IPS-NIHi11 (cell line): Measurements from ENCODE around the gene AACS.

Experiments
- DNase-seq: peaks from one replicate; pipeline ENCODE4 v3.0.0; 2012; ENCODE audit warnings: mixed read lengths, low spot score

Gene AACS

GRCh38 chr12:125152463-125152862, 87.2 kb downstream of the AACS start:
- no peak for DNase-seq

- no peak for DNase-seq
These were observed 90.1 kb downstream of the AACS start for GRCh38 chr12:125155366-125155765.

DNA sequence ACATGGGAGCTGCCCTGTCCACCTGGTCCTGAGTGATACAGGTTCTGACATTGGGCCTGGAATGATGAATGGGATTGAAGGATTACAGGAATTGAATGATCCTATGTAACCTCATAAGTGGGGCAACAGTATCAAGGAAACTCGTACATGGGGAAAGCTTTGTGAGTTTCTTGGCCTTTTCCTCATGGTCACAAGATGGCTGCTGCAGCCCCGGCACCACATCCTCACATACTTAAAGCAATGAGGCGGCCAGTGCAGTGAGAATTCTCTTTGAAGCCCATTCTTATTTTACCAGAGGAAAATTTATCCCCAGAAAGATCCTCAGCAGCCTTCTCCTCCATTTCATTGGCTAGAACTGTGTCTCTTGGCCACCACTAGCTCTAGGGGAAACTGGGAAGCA, 91.9 kb downstream of the AACS start:
- DNase-seq: no peak

- peak; percentile 60 for DNase-seq
These were observed 94.5 kb downstream of the AACS start for GRCh38 chr12:125159702-125160101.

DNA sequence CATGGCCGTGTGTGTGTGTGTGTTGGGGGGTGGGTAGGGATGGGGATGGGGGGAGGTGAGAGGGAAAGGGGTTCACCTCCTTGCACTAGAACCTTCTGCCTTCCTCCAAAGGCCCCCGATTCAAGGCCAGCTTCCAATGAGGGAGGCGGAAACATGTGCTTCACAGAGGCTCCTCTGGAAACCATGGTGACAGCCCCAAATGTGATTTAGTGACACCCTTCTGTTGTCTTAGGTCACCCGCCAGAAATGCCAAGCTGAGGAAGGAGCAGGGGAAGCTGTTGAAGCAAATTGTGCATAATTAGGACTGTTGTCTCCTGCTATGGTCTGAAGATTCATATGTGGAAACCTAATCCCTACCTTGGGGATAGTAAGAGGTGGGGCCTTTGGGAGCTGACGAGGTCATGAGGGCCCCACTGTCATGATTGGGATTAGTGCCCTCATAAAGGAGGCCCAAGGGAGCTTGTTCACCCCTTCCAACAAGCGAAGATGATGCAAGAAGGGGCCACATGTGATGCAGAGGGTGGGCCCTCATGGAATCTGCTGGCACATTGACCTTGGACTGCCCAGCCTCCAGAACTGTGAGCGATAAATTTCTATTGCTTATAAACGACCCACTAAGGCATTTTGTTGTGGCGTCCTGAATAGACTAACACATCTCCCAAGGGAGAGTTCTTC, 95.2 kb downstream of the AACS start:
- DNase-seq: no peak

GRCh38 chr12:125161712-125162022, 96.4 kb downstream of the AACS start:
- DNase-seq: no peak

DNA sequence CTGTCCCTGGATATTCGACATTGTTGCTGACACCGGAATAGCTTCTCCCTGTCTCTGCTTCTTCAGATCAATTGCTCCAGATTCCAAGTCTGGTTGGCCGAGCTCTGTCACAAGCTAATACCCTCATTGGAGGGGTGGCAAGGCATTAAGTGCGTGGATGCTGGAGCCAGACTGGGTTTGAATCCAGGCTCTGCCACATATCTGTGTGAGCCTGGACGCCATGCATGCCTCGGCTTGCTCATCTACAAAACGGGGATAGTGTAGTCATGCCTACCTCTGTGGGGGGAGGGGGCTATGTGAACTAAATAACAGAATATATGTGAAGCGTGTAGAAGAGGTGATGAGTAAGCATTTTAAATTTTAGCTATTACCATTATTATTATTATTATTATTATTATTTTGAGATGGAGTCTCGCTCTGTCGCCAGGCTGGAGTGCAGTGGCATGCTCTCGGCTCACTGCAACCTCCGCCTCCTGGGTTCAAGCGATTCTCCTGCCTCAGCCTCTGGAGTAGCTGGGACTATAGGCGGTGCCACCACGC, 97.3 kb downstream of the AACS start:
- no peak for DNase-seq

DNA sequence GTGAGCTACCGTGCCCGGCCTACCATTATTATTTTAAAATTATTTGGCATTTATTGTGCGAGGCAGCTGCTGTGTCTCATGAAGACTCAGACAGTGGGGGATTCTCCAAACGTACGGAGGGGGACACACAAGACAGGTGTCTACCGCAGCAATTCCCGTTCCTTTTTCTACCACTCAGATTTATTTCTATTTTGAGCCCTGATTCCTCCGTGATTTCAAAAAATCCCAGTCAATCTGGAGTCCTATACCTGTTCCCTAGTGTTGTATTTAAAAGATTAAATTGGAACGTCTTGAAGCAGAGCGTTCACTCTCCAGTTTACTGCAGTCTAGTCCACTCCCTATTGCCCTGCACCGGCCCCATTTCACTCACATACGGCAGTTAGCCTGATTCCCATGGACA, 97.9 kb downstream of the AACS start:
- DNase-seq: no peak

GRCh38 chr12:125164541-125164940, 99.3 kb downstream of the AACS start:
- DNase-seq: no peak

GRCh38 chr12:125166041-125166440, 100.8 kb downstream of the AACS start:
- no peak for DNase-seq

- DNase-seq: no peak
These were observed 102.4 kb downstream of the AACS start for GRCh38 chr12:125167658-125168057.

DNA sequence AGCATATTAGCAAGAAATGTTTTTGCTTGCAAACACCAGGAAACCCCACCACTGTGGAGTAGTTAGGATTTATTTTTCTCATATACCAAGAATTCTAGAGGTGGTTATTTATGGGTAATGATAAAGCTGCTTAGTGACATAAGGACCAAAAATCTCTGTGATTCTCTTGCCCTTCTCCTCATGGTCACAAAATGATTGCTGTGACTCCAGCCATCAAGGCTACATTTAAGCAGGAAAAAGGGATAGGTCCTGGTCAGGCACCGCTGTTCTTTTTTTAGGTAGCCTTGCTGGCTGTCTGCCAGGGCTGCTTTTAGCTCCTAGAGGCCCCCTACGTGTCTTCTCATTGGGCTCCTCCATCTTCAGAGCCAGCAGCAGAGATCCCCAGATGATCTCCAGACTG, 104.2 kb downstream of the AACS start:
- no peak for DNase-seq

DNA sequence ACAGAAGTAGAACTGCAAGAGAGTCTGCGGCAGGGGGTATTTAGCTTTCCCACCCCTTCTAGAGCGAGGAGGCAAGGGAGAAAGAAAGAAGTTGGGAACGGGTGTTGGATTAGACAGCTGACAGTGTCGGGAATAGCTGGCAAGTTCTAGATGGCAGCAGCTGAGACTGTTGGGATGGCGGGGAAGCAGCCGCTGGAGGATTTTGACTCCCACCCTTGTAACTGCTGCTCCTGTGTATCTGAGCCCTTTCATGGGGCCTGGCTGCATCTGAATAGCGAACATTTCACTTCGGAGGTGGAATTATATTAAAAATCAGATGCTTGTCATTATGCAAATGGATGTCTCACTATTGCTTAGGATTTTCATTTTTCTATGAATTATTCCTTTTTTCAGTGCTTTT, 104.6 kb downstream of the AACS start:
- no peak for DNase-seq

DNA sequence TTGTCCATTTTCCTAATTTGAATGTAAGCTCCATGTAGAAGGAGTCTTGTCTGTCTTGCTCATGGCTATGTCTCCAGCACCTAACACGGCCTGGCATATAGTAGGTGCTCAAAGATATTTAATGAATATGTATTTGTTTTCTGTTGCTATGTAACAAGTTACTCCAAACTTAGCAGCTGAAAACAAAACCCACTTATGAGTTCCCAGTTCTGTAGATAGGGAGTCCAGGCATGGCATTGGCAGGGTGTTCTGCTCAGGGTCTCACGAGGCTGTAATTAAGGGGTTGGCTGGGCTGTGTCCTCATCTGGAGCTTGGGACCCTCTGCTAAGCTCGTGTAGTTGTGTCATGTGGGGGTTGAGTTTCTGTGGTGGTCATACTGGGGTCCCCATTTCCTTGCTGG, 106.0 kb downstream of the AACS start:
- no peak for DNase-seq

DNA sequence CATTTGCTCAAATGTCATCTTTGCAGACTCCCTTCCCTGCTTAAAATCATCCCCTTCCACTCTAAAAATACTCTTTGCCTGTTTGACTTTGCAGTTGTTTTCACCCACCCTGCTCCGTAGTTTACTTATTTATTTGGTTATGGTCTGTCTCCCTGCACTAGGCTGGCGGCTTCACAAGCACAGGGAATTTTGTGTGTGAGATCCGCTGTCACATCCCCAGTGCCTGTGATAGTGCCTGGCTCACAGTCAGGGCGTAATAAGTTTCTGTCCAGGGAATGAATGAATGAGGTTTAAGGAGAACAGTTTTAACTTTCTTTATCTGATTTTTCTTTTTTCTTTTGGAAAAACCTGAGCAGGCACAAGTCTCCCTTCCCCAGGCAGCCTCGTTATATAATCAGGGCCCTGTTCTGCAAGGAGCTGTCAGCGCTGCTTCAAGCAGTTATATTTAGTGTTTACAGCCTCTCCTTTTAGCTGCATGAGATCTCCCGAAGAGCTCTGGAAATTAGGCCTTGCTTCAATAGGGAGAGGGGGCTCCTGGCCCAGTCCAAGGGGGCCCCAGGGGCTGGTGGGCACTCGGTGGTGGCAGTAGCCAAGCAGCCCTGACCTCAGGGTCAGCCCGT, 107.1 kb downstream of the AACS start:
- no peak for DNase-seq

DNA sequence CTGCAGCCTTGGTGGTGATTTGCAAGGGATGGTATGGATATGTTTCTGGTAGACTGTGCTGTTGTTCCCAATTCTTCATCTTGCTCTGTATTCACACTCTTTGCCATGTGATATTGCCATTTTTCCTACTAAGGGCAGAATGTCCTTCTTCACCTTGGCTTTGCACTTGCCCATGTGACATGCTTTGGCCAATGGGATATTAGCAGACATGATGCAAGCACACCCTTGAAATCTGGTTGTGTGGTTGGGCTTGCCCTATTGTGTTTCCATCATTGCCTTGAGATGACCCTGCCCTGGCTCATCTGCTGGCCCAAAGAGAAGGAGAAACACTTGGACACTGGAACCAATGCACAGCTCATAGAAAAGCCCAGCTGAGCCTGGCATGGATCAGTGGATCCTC, 110.3 kb downstream of the AACS start:
- no peak for DNase-seq

DNA sequence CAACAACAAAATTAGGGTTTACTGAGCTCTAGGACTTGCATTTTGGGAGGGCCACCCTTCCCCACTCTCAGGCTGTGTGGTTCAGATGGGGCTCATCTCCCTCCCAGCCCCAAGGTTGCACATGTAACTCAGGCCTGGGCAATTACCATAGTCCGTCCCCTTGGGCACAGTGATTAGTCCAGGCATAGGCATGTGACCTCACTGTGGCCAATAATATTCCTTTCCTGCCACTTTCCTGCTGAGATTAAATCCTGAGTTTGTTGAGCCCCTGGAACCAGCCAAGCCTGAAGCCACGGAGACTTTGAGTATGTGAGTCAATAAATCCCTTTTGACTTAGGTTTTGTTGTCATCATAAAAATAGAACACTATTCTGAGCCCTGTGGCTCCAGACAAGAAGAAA, 113.0 kb downstream of the AACS start:
- no peak for DNase-seq

DNA sequence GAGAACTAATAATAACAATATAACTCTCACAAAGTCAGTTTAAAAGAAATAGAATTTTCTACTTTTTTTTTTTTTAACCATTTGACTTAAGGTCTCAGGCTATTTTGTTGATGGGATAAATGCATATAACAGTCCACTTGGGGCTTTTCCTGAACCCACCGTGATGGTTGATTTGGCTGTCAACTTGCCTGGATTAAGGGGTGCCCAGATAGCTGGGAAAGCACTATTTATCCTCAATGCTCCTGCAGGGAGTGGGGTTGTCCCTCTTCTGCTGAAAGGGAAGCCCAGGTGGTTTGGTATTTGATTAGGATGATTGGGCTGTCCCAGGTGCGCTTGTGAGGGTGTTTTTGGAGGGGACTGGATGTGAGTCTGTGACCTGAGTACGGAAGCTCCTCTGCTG, 114.9 kb downstream of the AACS start:
- DNase-seq: no peak

DNA sequence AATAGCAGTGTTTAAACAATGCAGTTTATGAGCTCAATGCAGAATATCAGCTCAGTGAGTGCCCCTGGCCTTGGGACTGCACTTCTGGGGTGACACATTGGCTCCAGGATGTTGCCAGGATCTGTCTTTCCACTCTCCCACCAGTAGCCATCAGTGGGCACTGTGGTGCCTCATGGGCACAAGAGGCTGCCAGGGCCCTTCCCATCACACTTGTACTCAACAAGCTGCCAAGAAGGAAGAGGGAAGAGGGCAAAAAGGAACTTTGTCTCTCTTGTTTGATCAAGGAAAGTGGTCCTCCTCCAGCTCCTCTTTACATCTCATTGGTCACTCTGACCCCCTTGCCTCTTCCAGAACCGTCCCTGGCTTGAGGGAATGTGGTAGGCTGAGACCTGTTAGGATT, 115.9 kb downstream of the AACS start:
- no peak for DNase-seq

DNA sequence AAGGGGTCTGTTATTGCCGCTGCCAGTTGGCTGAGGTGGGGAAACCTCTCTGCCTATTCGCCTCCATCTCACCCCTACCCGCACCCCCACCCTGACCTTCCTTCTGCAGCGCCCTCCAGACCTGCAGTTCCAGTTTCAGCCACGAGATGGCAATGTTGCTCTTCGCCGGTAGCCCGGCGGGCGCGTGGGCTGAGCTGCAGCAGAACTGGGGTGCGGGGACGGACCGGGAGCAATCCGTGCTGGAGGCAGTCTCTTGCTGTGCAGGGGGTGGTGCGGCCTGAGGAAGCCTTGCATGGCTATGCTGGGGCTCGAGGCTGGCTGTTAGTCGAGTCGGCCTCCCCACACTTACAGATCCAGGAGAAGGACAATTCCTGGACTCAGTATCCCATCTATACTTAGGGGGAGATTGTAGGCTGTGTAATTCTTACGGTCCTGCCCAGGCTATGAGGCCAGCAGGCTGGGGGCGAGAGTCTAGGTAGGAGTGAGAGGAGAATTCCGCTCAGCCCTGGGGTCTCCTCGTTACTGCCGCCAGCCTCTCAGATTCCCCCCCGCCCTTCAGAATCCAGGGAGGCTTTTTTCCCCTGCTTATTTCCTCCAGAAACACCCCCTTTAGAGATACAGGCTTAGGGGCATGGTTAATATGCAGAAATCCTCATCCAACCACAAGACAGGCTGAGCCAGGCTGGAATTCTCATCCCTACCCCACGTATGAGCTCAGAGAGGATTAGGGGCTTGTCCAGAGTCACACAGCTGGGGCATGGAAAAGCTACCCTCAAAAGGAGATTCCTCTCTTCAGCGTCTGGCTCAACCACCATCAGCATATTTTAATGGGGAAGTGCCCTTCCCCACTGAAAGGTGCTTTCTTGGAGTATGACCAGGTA, 118.2 kb downstream of the AACS start:
- peak; percentile 90 for DNase-seq

GRCh38 chr12:125184213-125184967, 119.2 kb downstream of the AACS start:
- DNase-seq: no peak

- peak; percentile 37 for DNase-seq
These were observed 120.1 kb downstream of the AACS start for GRCh38 chr12:125185311-125185739.
